Measurements from ENCODE around the gene ZBTB4. TPM values are rescaled to one million over a fixed set of nuclear protein-coding genes. Genes with fewer than 3 reads are reported as not detected.

Gene ZBTB4
- total RNA-seq, 1 donor from 2014 or later: 38.1 TPM

- Histone ChIP-seq H3K9me3 (no peaks in the 10 kb centered on the region), H3K27me3 (no peaks in the 10 kb centered on the region), H3K4me1 (peaks cover 37% of the 10 kb centered on the region), H3K4me3 (no peak overlapping the region), H3K27ac (peak overlapping the region; percentile 33), H3K36me3 (peaks cover 5 to 54% of the 10 kb centered on the region in 2 donors)
- no peak for DNase-seq (ENCODE audit: extremely low spot score in 2 of 2)
- intact Hi-C loops (cut with DNase I): no loop called here
- TF ChIP-seq, protein P1, sequence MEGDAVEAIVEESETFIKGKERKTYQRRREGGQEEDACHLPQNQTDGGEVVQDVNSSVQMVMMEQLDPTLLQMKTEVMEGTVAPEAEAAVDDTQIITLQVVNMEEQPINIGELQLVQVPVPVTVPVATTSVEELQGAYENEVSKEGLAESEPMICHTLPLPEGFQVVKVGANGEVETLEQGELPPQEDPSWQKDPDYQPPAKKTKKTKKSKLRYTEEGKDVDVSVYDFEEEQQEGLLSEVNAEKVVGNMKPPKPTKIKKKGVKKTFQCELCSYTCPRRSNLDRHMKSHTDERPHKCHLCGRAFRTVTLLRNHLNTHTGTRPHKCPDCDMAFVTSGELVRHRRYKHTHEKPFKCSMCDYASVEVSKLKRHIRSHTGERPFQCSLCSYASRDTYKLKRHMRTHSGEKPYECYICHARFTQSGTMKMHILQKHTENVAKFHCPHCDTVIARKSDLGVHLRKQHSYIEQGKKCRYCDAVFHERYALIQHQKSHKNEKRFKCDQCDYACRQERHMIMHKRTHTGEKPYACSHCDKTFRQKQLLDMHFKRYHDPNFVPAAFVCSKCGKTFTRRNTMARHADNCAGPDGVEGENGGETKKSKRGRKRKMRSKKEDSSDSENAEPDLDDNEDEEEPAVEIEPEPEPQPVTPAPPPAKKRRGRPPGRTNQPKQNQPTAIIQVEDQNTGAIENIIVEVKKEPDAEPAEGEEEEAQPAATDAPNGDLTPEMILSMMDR (IDR thresholded peaks at IDR 0.05): no peak
Observed at GRCh38 chr17:7495906-7496434, 16.5 kb upstream of the ZBTB4 start.

GRCh38 chr17:7493941-7494340 is 14.5 kb upstream of the ZBTB4 start:
- intact Hi-C loops (cut with DNase I): no loop called here
- Histone ChIP-seq H3K27me3 (no peaks in the 10 kb centered on the region), H3K36me3 (peaks cover 0 to 34% of the 10 kb centered on the region in 2 donors), H3K27ac (no peak overlapping the region), H3K4me1 (peaks cover 57% of the 10 kb centered on the region), H3K4me3 (no peak overlapping the region), H3K9me3 (no peaks in the 10 kb centered on the region)
- no peak for DNase-seq (ENCODE audit: extremely low spot score in 2 of 2)
- TF ChIP-seq POLR2A (IDR thresholded peaks at IDR 0.05) (no peak), POLR2AphosphoS5 (IDR thresholded peaks at IDR 0.05; ENCODE audit: insufficient read depth in 1 of 2, low read depth in 1 of 2) (no peak)

- no peak for DNase-seq (ENCODE audit: extremely low spot score in 2 of 2)
- H3K9me3 ChIP-seq: no peaks in the 10 kb centered on the region
- peaks cover 80% of the 10 kb centered on the region for H3K4me1 ChIP-seq
- no peaks in the 10 kb centered on the region for H3K27me3 ChIP-seq
- intact Hi-C loops (cut with DNase I): no loop called here
- TF ChIP-seq POLR2AphosphoS5 (IDR thresholded peaks at IDR 0.05; ENCODE audit: insufficient read depth in 1 of 2, low read depth in 1 of 2) (no peak), POLR2A (IDR thresholded peaks at IDR 0.05) (no peak)
- TF ChIP-seq, protein P1 (IDR thresholded peaks at IDR 0.05): no peak
- no peak overlapping the region for H3K27ac ChIP-seq
- no peak overlapping the region for H3K4me3 ChIP-seq
- H3K36me3 ChIP-seq: peaks cover 0 to 12% of the 10 kb centered on the region in 2 donors
Observed at GRCh38 chr17:7491583-7491982, 12.2 kb upstream of the ZBTB4 start.

- Histone ChIP-seq H3K4me3 (no peak overlapping the region), H3K9me3 (no peaks in the 10 kb centered on the region), H3K27me3 (no peaks in the 10 kb centered on the region), H3K27ac (no peak overlapping the region), H3K36me3 (peaks cover 0 to 3% of the 10 kb centered on the region in 2 donors), H3K4me1 (peaks cover 88% of the 10 kb centered on the region)
- TF ChIP-seq POLR2AphosphoS5 (IDR thresholded peaks at IDR 0.05; ENCODE audit: insufficient read depth in 1 of 2, low read depth in 1 of 2): no peak
- TF ChIP-seq, protein P1 (IDR thresholded peaks at IDR 0.05): no peak
- no peak for TF ChIP-seq POLR2A (IDR thresholded peaks at IDR 0.05)
- DNase-seq (ENCODE audit: extremely low spot score in 2 of 2): no peak
- intact Hi-C loops (cut with DNase I): no loop called here
Observed at GRCh38 chr17:7490144-7490543, 10.7 kb upstream of the ZBTB4 start.

DNA sequence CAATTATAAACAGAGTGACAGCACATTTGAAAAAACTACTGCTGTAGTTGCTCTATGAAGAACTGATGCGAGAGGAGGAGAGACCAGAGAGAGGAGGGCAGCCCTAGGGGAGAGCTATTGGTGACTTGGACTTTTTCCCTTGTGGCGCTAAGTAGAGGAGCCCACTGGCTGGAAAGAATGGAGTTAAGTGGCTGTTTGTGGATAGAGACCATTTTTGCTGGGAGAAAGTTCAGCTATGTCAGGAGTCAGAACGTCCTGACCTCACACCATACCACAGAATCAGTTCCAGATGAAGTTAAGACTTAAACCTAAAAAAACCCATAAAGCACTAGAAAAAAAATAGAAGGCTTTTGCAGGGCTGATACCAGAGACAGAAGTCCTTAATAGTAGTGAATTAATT is 6.8 kb upstream of the ZBTB4 start:
- Histone ChIP-seq H3K36me3 (no peaks in the 10 kb centered on the region), H3K27ac (peak overlapping the region; percentile 100), H3K4me3 (peak overlapping the region; percentile 53 to 64), H3K4me1 (peaks cover 80% of the 10 kb centered on the region), H3K27me3 (no peaks in the 10 kb centered on the region), H3K9me3 (no peaks in the 10 kb centered on the region)
- peak in 1 of 2 donors; percentile 20 for TF ChIP-seq POLR2AphosphoS5 (IDR thresholded peaks at IDR 0.05; ENCODE audit: insufficient read depth in 1 of 2, low read depth in 1 of 2)
- TF ChIP-seq POLR2A (IDR thresholded peaks at IDR 0.05): no peak
- no peak for DNase-seq (ENCODE audit: extremely low spot score in 2 of 2)
- intact Hi-C loops (cut with DNase I): loop anchor here (5.0 kb wide), 1 partner anchor 94 kb away; the partner anchor contains the start of gene PLSCR3

DNA sequence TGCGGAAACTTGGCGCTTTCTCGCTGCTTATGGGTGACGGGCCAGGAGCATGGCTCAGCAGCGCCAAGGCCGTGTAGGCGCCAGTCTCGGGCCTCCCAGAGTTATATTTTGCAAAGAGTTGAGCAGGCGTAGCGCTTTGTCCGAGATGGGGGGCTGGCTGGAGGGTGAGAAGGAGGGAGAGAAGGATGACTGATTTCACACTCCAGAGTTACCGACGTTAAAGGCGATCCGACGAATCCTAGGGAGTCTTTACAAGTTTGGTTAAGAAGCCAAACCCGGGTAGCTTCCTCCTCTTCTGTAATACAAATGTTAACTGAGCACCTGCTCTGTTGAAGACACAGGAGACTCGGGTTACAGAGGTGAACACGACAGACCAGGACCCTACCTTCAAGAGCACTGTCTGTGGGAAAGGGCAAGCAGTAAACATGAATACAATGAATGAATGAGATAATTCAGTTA is 5.5 kb upstream of the ZBTB4 start:
- Histone ChIP-seq H3K36me3 (no peaks in the 10 kb centered on the region), H3K4me3 (peak overlapping the region; percentile 53 to 64), H3K4me1 (peaks cover 78% of the 10 kb centered on the region), H3K9me3 (no peaks in the 10 kb centered on the region), H3K27ac (peak overlapping the region; percentile 100), H3K27me3 (no peaks in the 10 kb centered on the region)
- intact Hi-C loops (cut with DNase I): loop anchor here (2.0 to 5.0 kb wide), 3 partner anchors 46 to 133 kb away; partner anchors contain the start of genes FGF11, KCTD11 and PLSCR3
- DNase-seq (ENCODE audit: extremely low spot score in 2 of 2): no peak
- TF ChIP-seq POLR2AphosphoS5 (IDR thresholded peaks at IDR 0.05; ENCODE audit: insufficient read depth in 1 of 2, low read depth in 1 of 2) (no peak), POLR2A (IDR thresholded peaks at IDR 0.05) (no peak)
- TF ChIP-seq, protein P1 (IDR thresholded peaks at IDR 0.05): peak in 1 of 3 experiments; percentile 23

All from vagina (tissue), 2 donors.